ENCODE measurements around the gene FOXK1. TPM values are rescaled to one million over a fixed set of nuclear protein-coding genes. Genes with fewer than 3 reads are reported as not detected.
A peak's percentile ranks its signal among the peaks of the same experiment; 100 is the strongest.

The FOXK1 gene
- total RNA-seq, 2 experiments from 2014 or later: 67.8 to 68.1 TPM

DNA sequence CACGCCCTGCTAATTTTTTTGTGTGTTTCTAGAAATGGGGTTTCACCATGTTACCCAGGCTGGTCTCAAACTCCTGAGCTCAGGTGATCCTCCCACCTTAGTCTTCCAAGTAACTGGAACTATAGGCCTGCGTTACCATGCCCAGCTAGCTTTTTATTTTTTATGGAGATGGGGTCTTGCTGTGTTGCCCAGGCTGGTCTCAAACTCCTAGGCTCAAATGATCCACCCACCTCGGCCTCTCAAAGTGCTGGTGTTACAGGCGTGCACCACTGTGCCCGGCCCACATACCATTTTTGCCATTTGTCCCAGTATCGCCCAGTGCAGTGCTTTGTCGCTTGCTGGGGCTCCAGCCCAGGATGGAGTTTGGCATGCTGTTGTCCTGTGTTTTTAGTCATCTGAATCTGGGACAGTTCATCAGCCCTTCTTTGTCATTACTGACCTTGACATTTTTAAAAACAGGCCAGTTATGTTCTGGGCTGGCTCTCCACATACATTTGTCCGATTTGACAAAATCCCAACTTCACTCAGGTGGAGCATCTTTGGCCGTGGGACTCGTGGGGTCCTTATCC is 16.7 kb downstream of the FOXK1 start:
- Mint-ChIP-seq H3K27me3 (no peaks in the 10 kb centered on the region), H3K27ac (no peak overlapping the region), H3K36me3 (ENCODE audit: low read depth) (no peaks in the 10 kb centered on the region), H3K9me3 (no peaks in the 10 kb centered on the region), H3K4me1 (ENCODE audit: low read depth) (peaks cover 63% of the 10 kb centered on the region), H3K4me3 (no peak overlapping the region)
- H3K27ac ChIP-seq (ENCODE audit: low read depth in 1 of 2, low read length in 2 of 2): no peak overlapping the region
- peaks cover 0 to 5% of the 10 kb centered on the region in 2 experiments for H3K9me3 ChIP-seq (ENCODE audit: control insufficient read depth in 1 of 2, insufficient read depth in 1 of 2, low read length in 2 of 2)
- intact Hi-C loops (cut with DNase I, micrococcal nuclease): no loop called here
- ChIA-PET CTCF (no interaction called here), POLR2A (no interaction called here)
- ATAC-seq (ENCODE audit: poor library complexity): no peak
- DNase-seq: no peak
- peaks cover 38% of the 10 kb centered on the region for H3K4me1 ChIP-seq (ENCODE audit: insufficient read depth, low read length)
- H3K36me3 ChIP-seq (ENCODE audit: insufficient read depth, low read length): peaks cover 9% of the 10 kb centered on the region
- H3K27me3 ChIP-seq (ENCODE audit: control insufficient read depth in 1 of 2, insufficient read depth in 2 of 2, low read length in 2 of 2): no peaks in the 10 kb centered on the region
- TF ChIP-seq, protein P1, sequence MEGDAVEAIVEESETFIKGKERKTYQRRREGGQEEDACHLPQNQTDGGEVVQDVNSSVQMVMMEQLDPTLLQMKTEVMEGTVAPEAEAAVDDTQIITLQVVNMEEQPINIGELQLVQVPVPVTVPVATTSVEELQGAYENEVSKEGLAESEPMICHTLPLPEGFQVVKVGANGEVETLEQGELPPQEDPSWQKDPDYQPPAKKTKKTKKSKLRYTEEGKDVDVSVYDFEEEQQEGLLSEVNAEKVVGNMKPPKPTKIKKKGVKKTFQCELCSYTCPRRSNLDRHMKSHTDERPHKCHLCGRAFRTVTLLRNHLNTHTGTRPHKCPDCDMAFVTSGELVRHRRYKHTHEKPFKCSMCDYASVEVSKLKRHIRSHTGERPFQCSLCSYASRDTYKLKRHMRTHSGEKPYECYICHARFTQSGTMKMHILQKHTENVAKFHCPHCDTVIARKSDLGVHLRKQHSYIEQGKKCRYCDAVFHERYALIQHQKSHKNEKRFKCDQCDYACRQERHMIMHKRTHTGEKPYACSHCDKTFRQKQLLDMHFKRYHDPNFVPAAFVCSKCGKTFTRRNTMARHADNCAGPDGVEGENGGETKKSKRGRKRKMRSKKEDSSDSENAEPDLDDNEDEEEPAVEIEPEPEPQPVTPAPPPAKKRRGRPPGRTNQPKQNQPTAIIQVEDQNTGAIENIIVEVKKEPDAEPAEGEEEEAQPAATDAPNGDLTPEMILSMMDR (IDR thresholded peaks at IDR 0.05): no peak
- no peak overlapping the region for H3K4me3 ChIP-seq (ENCODE audit: low read length)

DNA sequence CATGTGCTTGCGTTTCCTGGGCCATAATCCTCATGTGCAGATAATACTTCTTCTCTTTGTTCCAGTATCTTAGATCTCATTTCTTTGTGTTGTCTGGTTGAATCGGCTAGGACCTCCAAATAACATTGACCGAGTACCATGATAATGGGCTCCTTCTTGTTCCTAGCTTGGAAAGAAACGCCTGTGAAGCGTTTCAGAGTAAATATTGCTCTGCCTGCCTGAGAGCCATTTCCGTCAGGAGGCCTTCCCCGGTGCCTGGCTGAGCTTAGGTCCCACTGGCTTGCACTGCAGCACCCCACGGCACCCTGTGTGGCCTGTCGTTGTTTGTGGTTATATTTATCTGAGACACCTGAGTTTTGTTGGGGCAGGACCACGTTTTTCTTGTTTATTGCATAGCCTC is 17.7 kb downstream of the FOXK1 start:
- no peaks in the 10 kb centered on the region for H3K27me3 Mint-ChIP-seq
- no peak for ATAC-seq (ENCODE audit: poor library complexity)
- peaks cover 33% of the 10 kb centered on the region for H3K4me1 ChIP-seq (ENCODE audit: insufficient read depth, low read length)
- intact Hi-C loops (cut with DNase I, micrococcal nuclease): no loop called here
- H3K27ac ChIP-seq (ENCODE audit: low read depth in 1 of 2, low read length in 2 of 2): no peak overlapping the region
- no peaks in the 10 kb centered on the region for H3K36me3 Mint-ChIP-seq (ENCODE audit: low read depth)
- peaks cover 0 to 5% of the 10 kb centered on the region in 2 experiments for H3K9me3 ChIP-seq (ENCODE audit: control insufficient read depth in 1 of 2, insufficient read depth in 1 of 2, low read length in 2 of 2)
- ChIA-PET POLR2A (interaction anchor here (1.7 kb wide), 1 partner anchor 58 kb away, joined by 5 read pairs; no protein-coding TSS in a partner anchor), CTCF (no interaction called here)
- H3K27me3 ChIP-seq (ENCODE audit: control insufficient read depth in 1 of 2, insufficient read depth in 2 of 2, low read length in 2 of 2): no peaks in the 10 kb centered on the region
- TF ChIP-seq, protein P1 (IDR thresholded peaks at IDR 0.05): no peak
- no peak overlapping the region for H3K4me3 ChIP-seq (ENCODE audit: low read length)
- H3K4me1 Mint-ChIP-seq (ENCODE audit: low read depth): peaks cover 59% of the 10 kb centered on the region
- H3K36me3 ChIP-seq (ENCODE audit: insufficient read depth, low read length): peaks cover 8% of the 10 kb centered on the region
- no peaks in the 10 kb centered on the region for H3K9me3 Mint-ChIP-seq
- no peak for DNase-seq
- no peak overlapping the region for H3K4me3 Mint-ChIP-seq
- peak overlapping the region; percentile 73 for H3K27ac Mint-ChIP-seq

DNA sequence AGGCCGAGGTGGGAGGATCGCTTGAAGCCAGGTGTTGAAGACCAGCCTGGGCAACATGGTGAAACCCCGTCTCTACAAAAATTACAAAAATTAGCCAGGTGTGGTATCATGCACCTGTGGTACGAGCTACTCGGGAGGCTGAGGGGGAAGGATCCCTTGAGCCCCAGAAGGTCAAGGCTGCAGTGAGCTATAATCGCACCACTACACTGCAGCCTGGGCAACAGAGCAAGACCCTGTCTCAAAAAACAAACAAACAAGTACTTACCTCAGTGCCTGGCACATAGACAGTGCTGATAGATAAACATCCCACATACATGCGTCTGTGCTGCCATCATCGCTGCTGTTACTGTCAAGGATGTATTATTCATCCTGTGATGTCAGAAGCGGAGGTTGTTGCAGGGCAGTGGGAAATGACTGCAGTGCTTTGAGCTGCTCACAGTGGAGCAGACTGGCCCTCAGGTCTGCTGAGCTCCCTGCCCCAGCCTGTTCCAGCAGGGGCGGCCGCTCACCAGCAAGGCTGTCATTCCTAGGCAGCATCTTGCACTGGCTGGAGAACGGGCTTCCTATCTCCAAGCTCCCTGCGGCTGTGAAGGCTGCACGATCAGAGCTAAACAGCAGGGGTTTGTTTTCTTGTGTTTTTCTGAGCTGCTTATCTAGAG is 18.6 kb downstream of the FOXK1 start:
- TF ChIP-seq, protein P1 (IDR thresholded peaks at IDR 0.05): no peak
- ChIA-PET POLR2A (interaction anchor here (0.8 to 1.7 kb wide), 2 partner anchors 54 to 59 kb away, joined by 3 to 5 read pairs; no protein-coding TSS in a partner anchor), CTCF (interaction anchor here (1.1 kb wide), 2 partner anchors 16 to 20 kb away, joined by 3 read pairs; no protein-coding TSS in a partner anchor)
- intact Hi-C loops (cut with DNase I, micrococcal nuclease): no loop called here
- peak; percentile 61 for ATAC-seq (ENCODE audit: poor library complexity)
- Histone ChIP-seq H3K4me3 (ENCODE audit: low read length) (no peak overlapping the region), H3K27me3 (ENCODE audit: control insufficient read depth in 1 of 2, insufficient read depth in 2 of 2, low read length in 2 of 2) (no peaks in the 10 kb centered on the region), H3K27ac (ENCODE audit: low read depth in 1 of 2, low read length in 2 of 2) (no peak overlapping the region), H3K4me1 (ENCODE audit: insufficient read depth, low read length) (peaks cover 27% of the 10 kb centered on the region), H3K9me3 (ENCODE audit: control insufficient read depth in 1 of 2, insufficient read depth in 1 of 2, low read length in 2 of 2) (peaks cover 0 to 5% of the 10 kb centered on the region in 2 experiments), H3K36me3 (ENCODE audit: insufficient read depth, low read length) (peaks cover 4% of the 10 kb centered on the region)
- H3K4me1 Mint-ChIP-seq (ENCODE audit: low read depth): peaks cover 59% of the 10 kb centered on the region
- H3K36me3 Mint-ChIP-seq (ENCODE audit: low read depth): no peaks in the 10 kb centered on the region
- H3K4me3 Mint-ChIP-seq: no peak overlapping the region
- H3K27ac Mint-ChIP-seq: peak overlapping the region; percentile 73
- no peaks in the 10 kb centered on the region for H3K9me3 Mint-ChIP-seq
- DNase-seq: no peak
- no peaks in the 10 kb centered on the region for H3K27me3 Mint-ChIP-seq

All from CD4-positive, alpha-beta T cell (primary cell).